HepG2 (cell line): ENCODE results near the gene VPS52. TPM values are rescaled to one million over a fixed set of nuclear protein-coding genes. Genes with fewer than 3 reads are reported as not detected.

ENCODE experiments used
- CCAR2 ChIP-seq: fragments of 200-400 bp; formaldehyde crosslinking; optimal IDR thresholded peaks from 2 replicates; pipeline ENCODE3; 2018; ENCODE audit warnings: low read depth, mild to moderate bottlenecking, low read length, moderate library complexity
- SAFB2 ChIP-seq: sonication (generic); formaldehyde crosslinking; IDR thresholded peaks from 2 replicates; pipeline ENCODE4 v1.5.1; 2020; ENCODE audit warnings: missing genetic modification reagents, low read depth, mild to moderate bottlenecking, borderline replicate concordance
- SKI ChIP-seq: fragments of 450-650 bp; IDR thresholded peaks from one replicate; pipeline ENCODE4 v1.6.1; 2018; ENCODE audit warnings: mild to moderate bottlenecking; ENCODE audit not compliant: partially characterized antibody
- SMAD1 ChIP-seq: sonication (generic); formaldehyde crosslinking; IDR thresholded peaks from 2 replicates; pipeline ENCODE4 v1.4.0; 2020; ENCODE audit warnings: missing genetic modification reagents, low read depth, mild to moderate bottlenecking, borderline replicate concordance
- SOX6 ChIP-seq, 2 experiments: fragments of 450-650 bp in 1 of 2; sonication (generic) in 1 of 2; formaldehyde crosslinking in 1 of 2; IDR thresholded peaks; 2 replicates each; pipeline versions ENCODE4 v1.4.0 to v1.6.1; 2017 to 2020; ENCODE audit warnings: antibody characterized with exemption in 1 of 2, mild to moderate bottlenecking in 1 of 2, missing genetic modification reagents in 1 of 2
- TBX3 ChIP-seq: fragments of 450-650 bp; IDR thresholded peaks from 2 replicates; pipeline ENCODE4 v1.6.1; 2017; ENCODE audit warnings: antibody characterized with exemption, mild to moderate bottlenecking, inconsistent platforms, borderline replicate concordance
- ZBTB8A ChIP-seq: sonication (generic); formaldehyde crosslinking; IDR thresholded peaks from 2 replicates; pipeline ENCODE4 v1.4.0; 2020; ENCODE audit warnings: mild to moderate bottlenecking, low read depth, missing genetic modification reagents, borderline replicate concordance
- ZNF530 ChIP-seq: sonication (generic); formaldehyde crosslinking; IDR thresholded peaks from 2 replicates; pipeline ENCODE4 v1.5.0; 2020; ENCODE audit warnings: low read depth, mild to moderate bottlenecking, missing genetic modification reagents
- ZNF547 ChIP-seq: sonication (generic); formaldehyde crosslinking; IDR thresholded peaks from 2 replicates; pipeline ENCODE4 v1.5.1; 2020; ENCODE audit warnings: mild to moderate bottlenecking, missing genetic modification reagents
- ZNF589 ChIP-seq: sonication (generic); formaldehyde crosslinking; conservative IDR thresholded peaks from 2 replicates; pipeline ENCODE4 v1.8.0; 2022; ENCODE audit warnings: mild to moderate bottlenecking, moderate library complexity, missing genetic modification reagents
- ZNF614 ChIP-seq: IDR thresholded peaks from 2 replicates; pipeline ENCODE4 v1.6.1; 2018; ENCODE audit warnings: missing biosample characterization, missing genetic modification reagents, inconsistent platforms, borderline replicate concordance
- ZNF777 ChIP-seq: sonication (generic); formaldehyde crosslinking; IDR thresholded peaks from 2 replicates; pipeline ENCODE4 v1.4.0; 2020; ENCODE audit warnings: missing genetic modification reagents
- ZSCAN12 ChIP-seq: sonication (generic); formaldehyde crosslinking; IDR thresholded peaks from 2 replicates; pipeline ENCODE4 v1.9.0; 2021; ENCODE audit warnings: mild to moderate bottlenecking, missing genetic modification reagents
- polyA plus RNA-seq, 8 experiments: library from polyadenylated mRNA; depleted of rRNA in 3 of 8; stranded (reverse) in 7 of 8; unstranded in 1 of 8; fragments of >200 nt; fragmentation: Illumina TruSeq in 4 of 8; extraction: Trizol in 4 of 8; gene quantifications; 2 replicates each; pipeline versions ENCODE4 v1.2.1 to v1.2.3, GENCODE V29; 2011 to 2016; ENCODE audit warnings: low read depth in 4 of 8, missing spikeins in 1 of 8, mixed read lengths in 1 of 8; ENCODE audit not compliant: insufficient read depth in 1 of 8
- total RNA-seq, 5 experiments: library from RNA; depleted of rRNA; stranded (reverse); fragments of >200 nt; fragmentation: Illumina TruSeq; extraction: Trizol; gene quantifications; 2 replicates each; pipeline ENCODE4 v1.2.3, GENCODE V29; 2016; ENCODE audit warnings: low read depth in 1 of 5
- TF ChIP-seq, protein P1 (sequence below), 2 experiments: sonication (generic) in 1 of 2; formaldehyde crosslinking in 1 of 2; IDR thresholded peaks; 2 replicates each; pipeline versions ENCODE4 v1.6.1 to v1.9.0; 2014 to 2022; ENCODE audit warnings: antibody characterized with exemption in 1 of 2, borderline replicate concordance in 1 of 2, inconsistent platforms in 1 of 2, low read depth in 1 of 2, missing genetic modification reagents in 1 of 2
- TF ChIP-seq, protein P2 (sequence below): sonication (generic); formaldehyde crosslinking; IDR thresholded peaks from 2 replicates; pipeline ENCODE4 v1.4.0; 2020; ENCODE audit warnings: missing genetic modification reagents, borderline replicate concordance
- TF ChIP-seq, protein P3 (sequence below): sonication (generic); formaldehyde crosslinking; IDR thresholded peaks from 2 replicates; pipeline ENCODE4 v1.4.0; 2020; ENCODE audit warnings: mild to moderate bottlenecking, missing genetic modification reagents
- TF ChIP-seq, protein P4 (sequence below): sonication (generic); formaldehyde crosslinking; IDR thresholded peaks from 2 replicates; pipeline ENCODE4 v1.4.0; 2020; ENCODE audit warnings: low read depth, mild to moderate bottlenecking, missing genetic modification reagents

Gene VPS52
- total and polyA plus RNA-seq, 2 of the 13 experiments (the other 11 are each of a cell fraction or from before 2014, with no cell fraction given), result 48.9 to 85.5 TPM

DNA sequence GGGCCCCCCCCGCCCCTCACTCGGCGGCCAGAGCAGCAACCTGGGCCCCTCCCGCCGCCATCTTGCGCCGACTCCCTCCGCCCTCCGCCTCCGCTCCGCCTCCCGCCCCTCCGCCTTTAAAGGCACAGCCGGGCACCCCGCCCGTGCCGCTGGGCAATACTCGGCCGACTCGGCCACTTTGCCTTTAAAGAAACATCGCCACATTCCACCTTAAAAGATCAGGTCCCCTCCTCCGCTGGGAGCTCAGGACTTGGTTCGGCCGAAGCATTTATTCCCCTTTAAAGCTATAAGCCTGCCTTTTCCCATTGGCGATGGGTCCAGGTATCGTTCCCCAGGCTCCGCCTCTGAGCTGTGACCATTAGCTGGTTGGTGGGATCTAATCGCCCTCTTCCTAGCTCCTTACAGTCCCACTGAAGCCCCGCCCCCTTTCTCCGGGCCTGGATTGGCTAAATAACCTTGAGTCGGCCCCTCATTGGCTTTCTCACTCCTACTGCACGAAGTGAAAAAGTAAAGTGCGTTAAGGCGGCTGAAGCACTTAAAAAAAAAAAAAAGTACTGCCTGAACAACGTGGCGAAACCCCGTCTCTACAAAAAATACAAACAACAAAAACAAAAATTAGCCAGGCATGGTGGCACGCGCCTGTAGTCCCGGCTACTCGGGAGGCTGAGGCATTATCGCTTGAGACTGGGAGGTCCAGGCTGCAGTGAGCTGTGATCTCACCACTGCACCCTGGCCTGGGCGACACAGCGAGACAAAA, 46.2 kb upstream of the VPS52 start, which contains the start of gene ZBTB22 (continued):
- TF ChIP-seq, protein P1, sequence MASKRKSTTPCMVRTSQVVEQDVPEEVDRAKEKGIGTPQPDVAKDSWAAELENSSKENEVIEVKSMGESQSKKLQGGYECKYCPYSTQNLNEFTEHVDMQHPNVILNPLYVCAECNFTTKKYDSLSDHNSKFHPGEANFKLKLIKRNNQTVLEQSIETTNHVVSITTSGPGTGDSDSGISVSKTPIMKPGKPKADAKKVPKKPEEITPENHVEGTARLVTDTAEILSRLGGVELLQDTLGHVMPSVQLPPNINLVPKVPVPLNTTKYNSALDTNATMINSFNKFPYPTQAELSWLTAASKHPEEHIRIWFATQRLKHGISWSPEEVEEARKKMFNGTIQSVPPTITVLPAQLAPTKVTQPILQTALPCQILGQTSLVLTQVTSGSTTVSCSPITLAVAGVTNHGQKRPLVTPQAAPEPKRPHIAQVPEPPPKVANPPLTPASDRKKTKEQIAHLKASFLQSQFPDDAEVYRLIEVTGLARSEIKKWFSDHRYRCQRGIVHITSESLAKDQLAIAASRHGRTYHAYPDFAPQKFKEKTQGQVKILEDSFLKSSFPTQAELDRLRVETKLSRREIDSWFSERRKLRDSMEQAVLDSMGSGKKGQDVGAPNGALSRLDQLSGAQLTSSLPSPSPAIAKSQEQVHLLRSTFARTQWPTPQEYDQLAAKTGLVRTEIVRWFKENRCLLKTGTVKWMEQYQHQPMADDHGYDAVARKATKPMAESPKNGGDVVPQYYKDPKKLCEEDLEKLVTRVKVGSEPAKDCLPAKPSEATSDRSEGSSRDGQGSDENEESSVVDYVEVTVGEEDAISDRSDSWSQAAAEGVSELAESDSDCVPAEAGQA (IDR thresholded peaks at IDR 0.05; ENCODE audit: low read depth), result peak; percentile 49; the same call in 1 of the 2 replicates
- TF ChIP-seq, protein P1 (CRISPR knock-in tag; IDR thresholded peaks at IDR 0.05; ENCODE audit: borderline replicate concordance), result no peak
- no peak for TF ChIP-seq ZSCAN12 (CRISPR knock-in tag)
- no peak for TF ChIP-seq SKI
- TF ChIP-seq SOX6 (IDR thresholded peaks at IDR 0.05), result no peak
- TF ChIP-seq SOX6 (CRISPR knock-in tag; IDR thresholded peaks at IDR 0.05), result no peak; the same call in 1 of the 2 replicates
- no peak for TF ChIP-seq TBX3
- no peak for TF ChIP-seq ZNF614 (CRISPR knock-in tag)
- no peak for TF ChIP-seq ZNF547 (CRISPR knock-in tag)
- 0 out of 2 replicates have a peak, but pooled peaks have one; percentile 29 for TF ChIP-seq SMAD1 (CRISPR knock-in tag)
- TF ChIP-seq, protein P2, sequence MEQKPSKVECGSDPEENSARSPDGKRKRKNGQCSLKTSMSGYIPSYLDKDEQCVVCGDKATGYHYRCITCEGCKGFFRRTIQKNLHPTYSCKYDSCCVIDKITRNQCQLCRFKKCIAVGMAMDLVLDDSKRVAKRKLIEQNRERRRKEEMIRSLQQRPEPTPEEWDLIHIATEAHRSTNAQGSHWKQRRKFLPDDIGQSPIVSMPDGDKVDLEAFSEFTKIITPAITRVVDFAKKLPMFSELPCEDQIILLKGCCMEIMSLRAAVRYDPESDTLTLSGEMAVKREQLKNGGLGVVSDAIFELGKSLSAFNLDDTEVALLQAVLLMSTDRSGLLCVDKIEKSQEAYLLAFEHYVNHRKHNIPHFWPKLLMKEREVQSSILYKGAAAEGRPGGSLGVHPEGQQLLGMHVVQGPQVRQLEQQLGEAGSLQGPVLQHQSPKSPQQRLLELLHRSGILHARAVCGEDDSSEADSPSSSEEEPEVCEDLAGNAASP (CRISPR knock-in tag), result peak; percentile 47; the same call in 1 of the 2 replicates
- TF ChIP-seq, protein P3, sequence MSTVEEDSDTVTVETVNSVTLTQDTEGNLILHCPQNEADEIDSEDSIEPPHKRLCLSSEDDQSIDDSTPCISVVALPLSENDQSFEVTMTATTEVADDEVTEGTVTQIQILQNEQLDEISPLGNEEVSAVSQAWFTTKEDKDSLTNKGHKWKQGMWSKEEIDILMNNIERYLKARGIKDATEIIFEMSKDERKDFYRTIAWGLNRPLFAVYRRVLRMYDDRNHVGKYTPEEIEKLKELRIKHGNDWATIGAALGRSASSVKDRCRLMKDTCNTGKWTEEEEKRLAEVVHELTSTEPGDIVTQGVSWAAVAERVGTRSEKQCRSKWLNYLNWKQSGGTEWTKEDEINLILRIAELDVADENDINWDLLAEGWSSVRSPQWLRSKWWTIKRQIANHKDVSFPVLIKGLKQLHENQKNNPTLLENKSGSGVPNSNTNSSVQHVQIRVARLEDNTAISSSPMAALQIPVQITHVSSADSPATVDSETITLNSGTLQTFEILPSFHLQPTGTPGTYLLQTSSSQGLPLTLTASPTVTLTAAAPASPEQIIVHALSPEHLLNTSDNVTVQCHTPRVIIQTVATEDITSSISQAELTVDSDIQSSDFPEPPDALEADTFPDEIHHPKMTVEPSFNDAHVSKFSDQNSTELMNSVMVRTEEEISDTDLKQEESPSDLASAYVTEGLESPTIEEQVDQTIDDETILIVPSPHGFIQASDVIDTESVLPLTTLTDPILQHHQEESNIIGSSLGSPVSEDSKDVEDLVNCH (CRISPR knock-in tag), result no peak
- peak; percentile 45; the same call in 1 of the 2 replicates for TF ChIP-seq ZNF777
- no peak for TF ChIP-seq SAFB2 (CRISPR knock-in tag)
- TF ChIP-seq ZNF589 (CRISPR knock-in tag), result no peak
- TF ChIP-seq ZNF530 (CRISPR knock-in tag), result no peak
- TF ChIP-seq ZBTB8A, result 0 out of 2 replicates have a peak, but pooled peaks have one; percentile 38
- no peak for TF ChIP-seq CCAR2
- TF ChIP-seq, protein P4, sequence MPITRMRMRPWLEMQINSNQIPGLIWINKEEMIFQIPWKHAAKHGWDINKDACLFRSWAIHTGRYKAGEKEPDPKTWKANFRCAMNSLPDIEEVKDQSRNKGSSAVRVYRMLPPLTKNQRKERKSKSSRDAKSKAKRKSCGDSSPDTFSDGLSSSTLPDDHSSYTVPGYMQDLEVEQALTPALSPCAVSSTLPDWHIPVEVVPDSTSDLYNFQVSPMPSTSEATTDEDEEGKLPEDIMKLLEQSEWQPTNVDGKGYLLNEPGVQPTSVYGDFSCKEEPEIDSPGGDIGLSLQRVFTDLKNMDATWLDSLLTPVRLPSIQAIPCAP (CRISPR knock-in tag), result no peak
